WI38 (cell line): Measurements from ENCODE around the gene KRT2.

ENCODE experiments used
- H3K4me3 ChIP-seq: 2 replicates; pipeline ENCODE4 v1.5.1; 2011; ENCODE audit warnings: low read depth, mild to moderate bottlenecking, control low read depth, low read length
- CTCF ChIP-seq: IDR thresholded peaks from 2 replicates; pipeline ENCODE4 v1.5.1; 2012; ENCODE audit warnings: low read depth, mild to moderate bottlenecking, control low read depth, low read length

Gene KRT2

GRCh38 chr12:52634266-52635056 lies 17.6 kb downstream of the KRT2 start:
- no peak for TF ChIP-seq CTCF
- H3K4me3 ChIP-seq, result no peak overlapping the region

GRCh38 chr12:52633383-52633782 lies 18.6 kb downstream of the KRT2 start:
- H3K4me3 ChIP-seq, result no peak overlapping the region
- no peak for TF ChIP-seq CTCF

DNA sequence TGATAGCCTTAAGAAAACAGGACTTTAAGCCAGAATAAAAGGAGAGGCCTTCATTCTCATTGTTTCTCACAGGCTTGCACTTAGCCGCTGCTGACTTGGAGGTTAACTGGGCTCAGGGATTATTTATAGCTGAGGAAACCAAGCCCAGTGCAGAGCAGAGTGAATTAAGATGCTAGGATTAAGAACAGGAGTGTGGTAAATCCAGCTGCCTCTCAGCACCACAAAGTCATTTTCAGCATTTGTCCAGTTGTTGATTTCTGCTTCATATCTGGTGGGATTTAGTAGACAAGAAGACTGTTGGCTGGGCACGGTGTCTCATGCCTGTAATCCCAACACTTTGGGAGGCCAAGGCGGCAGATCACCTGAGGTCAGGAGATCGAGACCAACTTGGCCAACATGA lies 19.4 kb downstream of the KRT2 start:
- TF ChIP-seq CTCF, result no peak
- no peak overlapping the region for H3K4me3 ChIP-seq

- TF ChIP-seq CTCF, result no peak
Observed at GRCh38 chr12:52631676-52632459, 20.1 kb downstream of the KRT2 start.

DNA sequence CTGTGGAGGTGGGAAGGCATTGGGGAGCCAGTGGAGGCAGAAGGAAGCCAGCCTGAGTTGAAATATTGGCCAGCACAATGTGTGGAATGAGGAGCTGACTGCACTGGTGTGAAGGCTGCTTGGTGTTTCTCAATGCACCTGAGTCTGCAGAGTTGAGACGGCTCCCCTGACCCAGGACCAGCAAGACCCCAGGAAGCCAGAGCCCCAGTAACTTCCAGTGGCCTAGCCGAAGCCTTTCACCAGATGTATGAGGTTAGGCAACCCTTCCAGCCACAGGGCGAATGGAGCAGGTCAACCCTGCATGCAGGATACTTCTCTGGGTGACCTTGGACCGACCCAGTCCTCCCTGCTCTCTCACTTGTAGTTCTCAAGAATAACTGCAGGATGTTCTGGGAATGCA lies 20.7 kb downstream of the KRT2 start:
- no peak for TF ChIP-seq CTCF
- H3K4me3 ChIP-seq, result no peak overlapping the region

More at GRCh38 chr12:52631676-52632459, 20.1 kb downstream of the KRT2 start:
- no peak overlapping the region for H3K4me3 ChIP-seq

GRCh38 chr12:52630599-52631200 lies 21.3 kb downstream of the KRT2 start:
- no peak overlapping the region for H3K4me3 ChIP-seq
- TF ChIP-seq CTCF, result no peak
